Suprapubic skin (tissue), 4 donors: ENCODE data around the gene SLC43A1.

ENCODE experiments used
- EP300 ChIP-seq: sonication (generic); formaldehyde crosslinking; IDR thresholded peaks from one replicate; pipeline ENCODE4 v1.6.1; 2017; ENCODE audit warnings: antibody characterized with exemption
- POLR2A ChIP-seq, 2 donors: fragments of 450-650 bp; IDR thresholded peaks; one replicate each; pipeline ENCODE4 v1.6.1; 2017; ENCODE audit warnings: antibody characterized with exemption in 2 of 2, mild to moderate bottlenecking in 2 of 2, moderate library complexity in 2 of 2
- POLR2AphosphoS5 ChIP-seq, 3 donors: sonication (generic); formaldehyde crosslinking; IDR thresholded peaks; one replicate each; pipeline ENCODE4 v1.6.1; 2017; ENCODE audit warnings: antibody characterized with exemption in 3 of 3
- TF ChIP-seq, protein P1 (sequence below), 2 donors: fragments of 200-600 bp in 1 of 2; fragments of 450-650 bp in 1 of 2; sonication (generic) in 1 of 2; IDR thresholded peaks; one replicate each; pipeline ENCODE4 v1.5.1; 2016 to 2019; ENCODE audit warnings: antibody characterized with exemption in 2 of 2, mild to moderate bottlenecking in 1 of 2, moderate library complexity in 1 of 2

DNA sequence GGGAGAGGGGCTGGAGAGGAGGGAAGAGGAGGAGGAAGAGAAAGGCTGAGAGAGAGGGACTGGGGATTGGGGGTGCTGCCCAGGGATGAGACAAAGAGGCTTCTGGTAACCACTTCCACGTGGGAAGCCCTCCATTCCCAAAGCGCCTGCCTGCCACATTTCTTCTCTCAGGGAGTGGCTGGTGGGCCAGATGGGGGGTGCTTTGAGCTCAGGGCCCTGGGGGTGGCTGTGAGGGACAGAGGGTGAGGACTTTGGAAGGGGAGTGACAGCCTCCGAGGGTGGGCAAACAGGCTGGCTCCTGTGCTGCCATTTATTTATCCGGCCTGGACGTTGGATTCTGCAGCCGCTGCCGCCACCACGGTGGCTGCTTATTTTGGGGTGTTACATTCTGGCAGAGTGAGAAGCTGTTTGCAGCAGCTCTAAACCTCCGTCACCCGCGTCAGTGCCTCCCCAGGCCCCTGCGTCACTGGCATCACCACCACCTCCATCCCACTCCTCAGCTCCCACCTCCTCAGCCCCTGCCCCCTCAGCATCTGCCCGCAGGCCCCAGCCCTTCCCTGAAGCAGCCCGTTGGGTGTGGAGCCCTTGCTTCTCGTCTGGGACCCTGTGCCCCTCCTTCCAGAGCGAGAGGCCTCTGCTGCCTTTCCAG lies 53.5 kb downstream of the SLC43A1 start:
- TF ChIP-seq, protein P1, sequence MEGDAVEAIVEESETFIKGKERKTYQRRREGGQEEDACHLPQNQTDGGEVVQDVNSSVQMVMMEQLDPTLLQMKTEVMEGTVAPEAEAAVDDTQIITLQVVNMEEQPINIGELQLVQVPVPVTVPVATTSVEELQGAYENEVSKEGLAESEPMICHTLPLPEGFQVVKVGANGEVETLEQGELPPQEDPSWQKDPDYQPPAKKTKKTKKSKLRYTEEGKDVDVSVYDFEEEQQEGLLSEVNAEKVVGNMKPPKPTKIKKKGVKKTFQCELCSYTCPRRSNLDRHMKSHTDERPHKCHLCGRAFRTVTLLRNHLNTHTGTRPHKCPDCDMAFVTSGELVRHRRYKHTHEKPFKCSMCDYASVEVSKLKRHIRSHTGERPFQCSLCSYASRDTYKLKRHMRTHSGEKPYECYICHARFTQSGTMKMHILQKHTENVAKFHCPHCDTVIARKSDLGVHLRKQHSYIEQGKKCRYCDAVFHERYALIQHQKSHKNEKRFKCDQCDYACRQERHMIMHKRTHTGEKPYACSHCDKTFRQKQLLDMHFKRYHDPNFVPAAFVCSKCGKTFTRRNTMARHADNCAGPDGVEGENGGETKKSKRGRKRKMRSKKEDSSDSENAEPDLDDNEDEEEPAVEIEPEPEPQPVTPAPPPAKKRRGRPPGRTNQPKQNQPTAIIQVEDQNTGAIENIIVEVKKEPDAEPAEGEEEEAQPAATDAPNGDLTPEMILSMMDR (IDR thresholded peaks at IDR 0.05), result no peak
- no peak for TF ChIP-seq POLR2A (IDR thresholded peaks at IDR 0.05)
- TF ChIP-seq POLR2AphosphoS5 (IDR thresholded peaks at IDR 0.05), result no peak
- TF ChIP-seq EP300, result no peak
